ENCODE results near the gene GRAMD1B.

The GRAMD1B gene

DNA sequence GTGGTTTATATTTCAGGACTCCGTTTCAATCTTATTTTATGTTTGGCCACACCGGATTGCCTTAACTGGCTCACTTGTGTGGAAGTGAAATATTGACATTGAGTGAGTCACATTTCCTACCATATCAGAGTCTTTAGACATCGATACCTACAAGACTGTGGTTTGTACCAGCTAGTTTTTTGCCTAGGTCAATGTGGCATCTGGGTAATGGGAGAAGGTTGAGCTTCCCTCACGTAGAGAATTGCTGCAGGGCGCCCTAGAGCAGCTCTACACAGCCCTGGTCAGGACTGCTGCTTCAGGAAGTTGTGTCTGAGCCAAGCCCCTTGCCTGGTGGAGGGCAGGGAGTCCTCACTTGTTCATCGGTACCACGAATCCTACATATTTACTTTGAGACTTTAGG, 1.6 kb downstream of the GRAMD1B start:
- DNase-seq (peak; percentile 19), ATAC-seq (ENCODE audit: insufficient read depth, low read depth) (no peak)
- Histone ChIP-seq H4K20me1 (ENCODE audit: insufficient read depth, low read length) (peaks cover 4% of the 10 kb centered on the region; the same call in 1 of the 2 replicates), H2AFZ (ENCODE audit: low read depth, low read length) (peak overlapping the region; percentile 81), H3K36me3 (ENCODE audit: insufficient read depth, low read length) (0 out of 2 replicates have a peak, but pooled peaks cover 3% of the 10 kb centered on the region), H3K4me2 (ENCODE audit: insufficient read depth, low read length) (peak overlapping the region; percentile 90), H3K79me2 (ENCODE audit: insufficient read depth, low read length) (peaks cover 25% of the 10 kb centered on the region), H3K27me3 (ENCODE audit: insufficient read depth, low read length, poor library complexity) (no peaks in the 10 kb centered on the region), H3K9me3 (ENCODE audit: insufficient read depth, low read length, severe bottlenecking) (no peaks in the 10 kb centered on the region), H3K9ac (ENCODE audit: low read depth, low read length) (peak overlapping the region; percentile 87), H3K27ac (ENCODE audit: low read length) (peak overlapping the region; percentile 69), H3K4me1 (ENCODE audit: insufficient read depth, low read length) (peaks cover 33% of the 10 kb centered on the region), H3K4me3 (ENCODE audit: low read depth in 1 of 2, low read length in 2 of 2) (peak overlapping the region; percentile 67 to 69)
- TF ChIP-seq, protein P1, sequence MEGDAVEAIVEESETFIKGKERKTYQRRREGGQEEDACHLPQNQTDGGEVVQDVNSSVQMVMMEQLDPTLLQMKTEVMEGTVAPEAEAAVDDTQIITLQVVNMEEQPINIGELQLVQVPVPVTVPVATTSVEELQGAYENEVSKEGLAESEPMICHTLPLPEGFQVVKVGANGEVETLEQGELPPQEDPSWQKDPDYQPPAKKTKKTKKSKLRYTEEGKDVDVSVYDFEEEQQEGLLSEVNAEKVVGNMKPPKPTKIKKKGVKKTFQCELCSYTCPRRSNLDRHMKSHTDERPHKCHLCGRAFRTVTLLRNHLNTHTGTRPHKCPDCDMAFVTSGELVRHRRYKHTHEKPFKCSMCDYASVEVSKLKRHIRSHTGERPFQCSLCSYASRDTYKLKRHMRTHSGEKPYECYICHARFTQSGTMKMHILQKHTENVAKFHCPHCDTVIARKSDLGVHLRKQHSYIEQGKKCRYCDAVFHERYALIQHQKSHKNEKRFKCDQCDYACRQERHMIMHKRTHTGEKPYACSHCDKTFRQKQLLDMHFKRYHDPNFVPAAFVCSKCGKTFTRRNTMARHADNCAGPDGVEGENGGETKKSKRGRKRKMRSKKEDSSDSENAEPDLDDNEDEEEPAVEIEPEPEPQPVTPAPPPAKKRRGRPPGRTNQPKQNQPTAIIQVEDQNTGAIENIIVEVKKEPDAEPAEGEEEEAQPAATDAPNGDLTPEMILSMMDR (IDR thresholded peaks at IDR 0.05; ENCODE audit: borderline replicate concordance, extremely low read depth, low read length, poor library complexity, severe bottlenecking), result no peak
- TF ChIP-seq EZH2 (IDR thresholded peaks at IDR 0.05; ENCODE audit: borderline replicate concordance, low read depth, low read length, severe bottlenecking), result no peak

DNA sequence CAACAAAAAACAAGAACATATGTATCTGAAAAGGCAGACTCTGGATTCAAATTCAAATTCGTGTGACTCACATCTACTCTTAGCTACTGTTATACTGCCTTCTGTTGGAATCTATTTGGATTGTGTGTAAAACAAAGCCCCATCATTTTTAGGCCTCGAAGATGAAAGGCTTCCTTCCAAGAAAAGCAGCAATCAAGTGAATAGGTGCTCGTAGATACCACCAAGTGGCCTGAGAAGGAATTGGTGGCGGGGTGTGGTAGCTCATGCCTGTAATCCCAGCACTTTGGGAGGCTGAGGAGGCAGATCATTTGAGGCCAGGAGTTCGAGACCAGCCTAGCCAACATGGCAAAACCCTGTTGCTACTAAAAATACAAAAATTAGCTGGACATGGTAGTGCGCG, 4.2 kb downstream of the GRAMD1B start:
- peaks cover 30% of the 10 kb centered on the region for H3K4me1 ChIP-seq (ENCODE audit: insufficient read depth, low read length)
- TF ChIP-seq, protein P1 (IDR thresholded peaks at IDR 0.05; ENCODE audit: borderline replicate concordance, extremely low read depth, low read length, poor library complexity, severe bottlenecking), result peak; percentile 61
- TF ChIP-seq EZH2 (IDR thresholded peaks at IDR 0.05; ENCODE audit: borderline replicate concordance, low read depth, low read length, severe bottlenecking), result no peak

DNA sequence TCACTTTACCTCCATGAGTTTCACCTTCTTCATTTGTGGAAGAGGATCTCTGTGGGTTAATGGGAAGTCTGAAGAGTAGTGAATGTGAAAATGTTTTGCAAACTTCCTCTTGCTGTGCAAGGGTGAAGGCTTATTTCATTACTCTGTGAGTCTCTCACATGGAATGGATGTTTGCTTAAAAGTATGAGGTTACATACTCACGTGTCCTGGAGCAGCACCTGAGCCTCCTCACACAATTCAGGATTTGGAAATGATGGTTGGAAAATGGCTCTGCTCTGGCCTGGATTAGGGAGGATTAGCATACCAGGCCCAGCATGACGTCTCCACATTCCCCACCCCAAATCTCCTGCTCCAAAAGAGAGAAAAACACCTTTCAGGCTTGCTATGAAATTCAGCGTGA, 4.8 kb downstream of the GRAMD1B start:
- Histone ChIP-seq H3K9ac (ENCODE audit: low read depth, low read length) (no peak overlapping the region), H3K27me3 (ENCODE audit: insufficient read depth, low read length, poor library complexity) (no peaks in the 10 kb centered on the region), H3K4me2 (ENCODE audit: insufficient read depth, low read length) (no peak overlapping the region), H3K4me1 (ENCODE audit: insufficient read depth, low read length) (peaks cover 23% of the 10 kb centered on the region), H3K79me2 (ENCODE audit: insufficient read depth, low read length) (peaks cover 25% of the 10 kb centered on the region), H3K9me3 (ENCODE audit: insufficient read depth, low read length, severe bottlenecking) (no peaks in the 10 kb centered on the region), H4K20me1 (ENCODE audit: insufficient read depth, low read length) (peaks cover 5% of the 10 kb centered on the region), H2AFZ (ENCODE audit: low read depth, low read length) (no peak overlapping the region), H3K36me3 (ENCODE audit: insufficient read depth, low read length) (peaks cover 6% of the 10 kb centered on the region), H3K27ac (ENCODE audit: low read length) (no peak overlapping the region), H3K4me3 (ENCODE audit: low read depth in 1 of 2, low read length in 2 of 2) (no peak overlapping the region)
- ATAC-seq (ENCODE audit: insufficient read depth, low read depth) (no peak), DNase-seq (no peak)
- TF ChIP-seq, protein P1 (IDR thresholded peaks at IDR 0.05; ENCODE audit: borderline replicate concordance, extremely low read depth, low read length, poor library complexity, severe bottlenecking), result no peak
- no peak for TF ChIP-seq EZH2 (IDR thresholded peaks at IDR 0.05; ENCODE audit: borderline replicate concordance, low read depth, low read length, severe bottlenecking)

More for the DNA sequence above, 4.2 kb downstream of the GRAMD1B start:
- no peak overlapping the region for H2AFZ ChIP-seq (ENCODE audit: low read depth, low read length)
- no peak overlapping the region for H3K4me3 ChIP-seq (ENCODE audit: low read depth in 1 of 2, low read length in 2 of 2)
- H3K36me3 ChIP-seq (ENCODE audit: insufficient read depth, low read length), result peaks cover 6% of the 10 kb centered on the region
- no peak overlapping the region for H3K27ac ChIP-seq (ENCODE audit: low read length)
- H3K27me3 ChIP-seq (ENCODE audit: insufficient read depth, low read length, poor library complexity), result no peaks in the 10 kb centered on the region
- peaks cover 25% of the 10 kb centered on the region for H3K79me2 ChIP-seq (ENCODE audit: insufficient read depth, low read length)
- no peak overlapping the region for H3K9ac ChIP-seq (ENCODE audit: low read depth, low read length)
- ATAC-seq (ENCODE audit: insufficient read depth, low read depth) (no peak), DNase-seq (peak; percentile 60)
- no peak overlapping the region for H3K4me2 ChIP-seq (ENCODE audit: insufficient read depth, low read length)
- H3K9me3 ChIP-seq (ENCODE audit: insufficient read depth, low read length, severe bottlenecking), result no peaks in the 10 kb centered on the region
- H4K20me1 ChIP-seq (ENCODE audit: insufficient read depth, low read length), result peaks cover 6% of the 10 kb centered on the region
